IMR-90 (cell line): ENCODE data around the gene RFTN1. TPM values are rescaled to one million over a fixed set of nuclear protein-coding genes. Genes with fewer than 3 reads are reported as not detected.

Experiments used
- ATAC-seq: fragments of 200-7000 bp; cut with Tn5 transposase; 2 replicates; pipeline ENCODE4 v1.9.1; 2020; ENCODE audit warnings: low read depth, mild to moderate bottlenecking, moderate library complexity
- BruUV-seq: library from RNA; stranded (reverse); fragments of 400-500 nt; replicated peaks from 2 replicates; lab custom pipeline; 2021; lab: Mats Ljungman, UMichigan
- CTCF ChIA-PET: fragments of 300-600 bp; formaldehyde crosslinking; extraction: SDS; loops from one replicate; lab custom pipeline; 2021; ENCODE audit warnings: antibody characterized with exemption; lab: Yijun Ruan, JAX
- POLR2A ChIA-PET: fragments of 300-600 bp; sonication (Branson Sonifier 250); formaldehyde crosslinking; loops from one replicate; lab custom pipeline; 2022; ENCODE audit warnings: antibody characterized with exemption; ENCODE audit not compliant: unreplicated experiment; lab: Charles Lee
- DNase-seq: peaks from one replicate; pipeline ENCODE4 v3.0.0; 2013
- H2AFZ ChIP-seq: replicated peaks from 2 replicates; pipeline ENCODE3; 2013; ENCODE audit warnings: low read length, mild to moderate bottlenecking; ENCODE audit not compliant: poor library complexity
- H2AK5ac ChIP-seq: 2 replicates; pipeline ENCODE4 v1.6.1; 2013; ENCODE audit warnings: low read depth, low read length, inconsistent platforms
- H2AK9ac ChIP-seq: replicated peaks from 2 replicates; pipeline ENCODE3; 2013; ENCODE audit warnings: mild to moderate bottlenecking, low read depth, low read length, moderate library complexity; ENCODE audit not compliant: poor library complexity
- H2BK120ac ChIP-seq: 2 replicates; pipeline ENCODE4 v1.6.1; 2013; ENCODE audit warnings: low read depth, low read length, inconsistent platforms
- H2BK15ac ChIP-seq: 3 replicates; pipeline ENCODE4 v1.6.1; 2013; ENCODE audit warnings: low read depth, low read length, inconsistent platforms
- H2BK20ac ChIP-seq: 2 replicates; pipeline ENCODE4 v1.6.1; 2013; ENCODE audit warnings: low read depth, mild to moderate bottlenecking, inconsistent platforms, low read length, moderate library complexity
- H2BK5ac ChIP-seq: 2 replicates; pipeline ENCODE4 v1.6.1; 2013; ENCODE audit warnings: mild to moderate bottlenecking, low read depth, low read length, inconsistent platforms; ENCODE audit not compliant: poor library complexity, severe bottlenecking
- H3K14ac ChIP-seq: replicated peaks from 2 replicates; pipeline ENCODE4 v1.6.1; 2013; ENCODE audit warnings: low read depth, low read length, inconsistent platforms
- H3K18ac ChIP-seq: 2 replicates; pipeline ENCODE4 v1.6.1; 2013; ENCODE audit warnings: low read depth, low read length, control low read depth
- H3K23ac ChIP-seq: 2 replicates; pipeline ENCODE4 v1.6.1; 2013; ENCODE audit warnings: low read depth, low read length, inconsistent platforms
- H3K27ac ChIP-seq: 2 replicates; pipeline ENCODE4 v1.5.1; 2013; ENCODE audit warnings: mild to moderate bottlenecking, control low read depth, low read length; ENCODE audit not compliant: insufficient read depth
- H3K27me3 ChIP-seq: 2 replicates; pipeline ENCODE4 v1.6.1; 2013; ENCODE audit warnings: low read length; ENCODE audit not compliant: control insufficient read depth, insufficient read depth
- H3K36me3 ChIP-seq: 2 replicates; pipeline ENCODE4 v1.6.1; 2013; ENCODE audit warnings: low read length, mixed read lengths; ENCODE audit not compliant: control insufficient read depth, insufficient read depth
- H3K4ac ChIP-seq: 2 replicates; pipeline ENCODE4 v1.6.1; 2013; ENCODE audit warnings: low read depth, low read length, inconsistent platforms
- H3K4me1 ChIP-seq: 2 replicates; pipeline ENCODE4 v1.6.1; 2013; ENCODE audit warnings: low read length, mixed read lengths; ENCODE audit not compliant: control insufficient read depth, insufficient read depth
- H3K4me2 ChIP-seq: 2 replicates; pipeline ENCODE4 v1.6.1; 2013; ENCODE audit warnings: low read depth, mild to moderate bottlenecking, control low read depth, low read length, moderate library complexity
- H3K4me3 ChIP-seq: 2 replicates; pipeline ENCODE4 v1.5.1; 2013; ENCODE audit warnings: low read depth, mild to moderate bottlenecking, control low read depth, low read length, moderate library complexity; ENCODE audit not compliant: insufficient read depth
- H3K56ac ChIP-seq: 2 replicates; pipeline ENCODE4 v1.6.1; 2013; ENCODE audit warnings: low read length, inconsistent platforms; ENCODE audit not compliant: insufficient read depth; ENCODE audit errors: extremely low read depth
- H3K79me1 ChIP-seq, 2 experiments: 2 replicates each; pipeline ENCODE4 v1.6.1; 2013; ENCODE audit warnings: low read length in 2 of 2, inconsistent platforms in 1 of 2, low read depth in 1 of 2
- H3K9ac ChIP-seq: 2 replicates; pipeline ENCODE4 v1.6.1; 2013; ENCODE audit warnings: low read depth, low read length, control low read depth
- H3K9me1 ChIP-seq: 2 replicates; pipeline ENCODE4 v1.6.1; 2013; ENCODE audit warnings: low read length, inconsistent platforms; ENCODE audit not compliant: insufficient read depth
- H3K9me3 ChIP-seq: 2 replicates; pipeline ENCODE4 v1.6.1; 2013; ENCODE audit warnings: low read length; ENCODE audit not compliant: control insufficient read depth, insufficient read depth
- H4K20me1 ChIP-seq: 2 replicates; pipeline ENCODE4 v1.6.1; 2013; ENCODE audit warnings: low read length, inconsistent platforms; ENCODE audit not compliant: insufficient read depth
- H4K5ac ChIP-seq: 2 replicates; pipeline ENCODE4 v1.6.1; 2013; ENCODE audit warnings: mild to moderate bottlenecking, low read depth, low read length, control low read depth
- H4K8ac ChIP-seq, 2 experiments: 2 replicates each; pipeline ENCODE4 v1.6.1; 2013; ENCODE audit warnings: low read depth in 2 of 2, low read length in 2 of 2, control low read depth in 1 of 2, inconsistent platforms in 1 of 2
- H4K91ac ChIP-seq: 2 replicates; pipeline ENCODE4 v1.6.1; 2013; ENCODE audit warnings: low read depth, low read length, inconsistent platforms; ENCODE audit not compliant: insufficient read depth
- BHLHE40 ChIP-seq: fragments of 150-350 bp; IDR thresholded peaks from 2 replicates; pipeline ENCODE4 v1.6.1; 2016; ENCODE audit warnings: mild to moderate bottlenecking, low read depth, low read length
- FOS ChIP-seq: fragments of 150-350 bp; IDR thresholded peaks from 2 replicates; pipeline ENCODE4 v1.6.1; 2016; ENCODE audit warnings: low read depth, low read length
- NFE2L2 ChIP-seq: fragments of 150-350 bp; IDR thresholded peaks from 2 replicates; pipeline ENCODE4 v1.6.1; 2016; ENCODE audit warnings: low read depth, mild to moderate bottlenecking, low read length
- POLR2A ChIP-seq: IDR thresholded peaks from 2 replicates; pipeline ENCODE4 v1.6.1; 2012; ENCODE audit warnings: mild to moderate bottlenecking, low read depth, low read length
- RAD21 ChIP-seq: IDR thresholded peaks from 2 replicates; pipeline ENCODE4 v1.6.1; 2012; ENCODE audit warnings: low read length, improper control_type of control experiment
- RCOR1 ChIP-seq: IDR thresholded peaks from 2 replicates; pipeline ENCODE4 v1.6.1; 2012; ENCODE audit warnings: mild to moderate bottlenecking, low read length, improper control_type of control experiment; ENCODE audit not compliant: insufficient replicate concordance
- SMC3 ChIP-seq: fragments of 150-350 bp; IDR thresholded peaks from 2 replicates; pipeline ENCODE4 v1.6.1; 2016; ENCODE audit warnings: low read depth, mild to moderate bottlenecking, antibody characterized with exemption, low read length, moderate library complexity
- WGBS, 2 experiments: methylation state at CpG; one replicate each; pipeline versions ENCODE4 v1.1.5 to v1.1.7; 2013; ENCODE audit warnings: missing lambda C conversion rate in 2 of 2; ENCODE audit not compliant: insufficient read length in 1 of 2; ENCODE audit errors: extremely low coverage in 2 of 2; 5-methylcytosine and 5-hydroxymethylcytosine counted together
- dilution Hi-C: fragments of 300-500 bp; cut with HindIII; formaldehyde crosslinking; loops from one replicate; pipeline ENCODE4 v1.14.3; 2018; ENCODE audit warnings: low sequenced_read_pairs; ENCODE audit not compliant: unreplicated experiment
- in situ Hi-C: fragments of 300-500 bp; cut with MboI; formaldehyde crosslinking; loops from 3 replicates; pipeline ENCODE4 v1.14.3; 2019; ENCODE audit warnings: low sequenced_read_pairs, inconsistent platforms, mixed read lengths
- intact Hi-C: fragments of 100-400 bp; cut with micrococcal nuclease; formaldehyde crosslinking; loops from 2 replicates; pipeline ENCODE4 v1.10.0; 2022
- polyA plus RNA-seq, 3 experiments: library from polyadenylated mRNA; depleted of rRNA; stranded (reverse); fragments of >200 nt; gene quantifications; 2 replicates each; pipeline ENCODE4 v1.2.3, GENCODE V29; 2012; ENCODE audit warnings: low replicate concordance in 1 of 3
- total RNA-seq: library from RNA; depleted of rRNA; stranded (reverse); fragments of >200 nt; gene quantifications from 2 replicates; pipeline ENCODE4 v1.2.3, GENCODE V29; 2012
- TF ChIP-seq, protein P1 (sequence below): fragments of 150-350 bp; IDR thresholded peaks from 2 replicates; pipeline ENCODE4 v1.6.1; 2016; ENCODE audit warnings: low read depth, mild to moderate bottlenecking, low read length, moderate library complexity, borderline replicate concordance
- TF ChIP-seq, protein P2 (sequence below): conservative IDR thresholded peaks from 2 replicates; pipeline ENCODE4 v1.5.1; 2012; ENCODE audit warnings: mild to moderate bottlenecking, low read depth, low read length, improper control_type of control experiment

Gene RFTN1
- total and polyA plus RNA-seq, 2 of the 4 experiments (the other 2 are of a cell fraction) = 45.0 to 52.0 TPM

DNA sequence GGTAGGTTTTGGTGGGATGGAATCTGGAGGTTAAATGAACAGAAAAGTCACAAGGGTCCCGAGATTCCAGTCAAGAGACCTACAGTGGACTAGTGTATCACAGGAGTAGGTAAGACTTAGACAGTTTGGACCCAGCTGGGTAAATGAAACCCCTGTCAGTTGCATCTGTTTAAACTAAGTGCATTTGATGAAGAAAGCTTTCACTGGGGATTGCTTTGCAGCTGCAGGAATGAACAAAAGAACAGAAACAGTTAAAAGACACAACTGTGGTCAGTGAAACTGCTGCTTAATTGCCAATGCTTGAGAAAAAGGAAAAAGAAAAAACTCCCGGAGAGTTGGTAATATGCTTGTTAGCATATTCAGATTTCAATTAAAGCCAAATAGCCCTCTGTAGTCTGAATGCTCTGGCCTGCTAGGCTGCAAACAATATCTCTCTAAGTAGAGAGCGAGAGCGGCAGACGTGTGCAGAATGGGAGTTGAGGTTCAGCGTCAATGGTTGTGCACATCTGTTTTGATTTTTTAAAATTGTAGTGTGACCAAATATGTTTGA, 211.3 kb downstream of the RFTN1 start:
- Histone ChIP-seq H3K4me2 (no peak overlapping the region), H3K23ac (no peak overlapping the region), H4K20me1 (no peaks in the 10 kb centered on the region), H4K8ac (no peak overlapping the region), H3K36me3 (peaks cover 5% of the 10 kb centered on the region; the same call in 1 of the 2 replicates), H2AK9ac (no peak overlapping the region), H2AK5ac (no peak overlapping the region), H4K91ac (no peak overlapping the region), H3K14ac (no peak overlapping the region), H3K79me1 (0 out of 4 replicates have a peak, but pooled peaks cover 0 to under 1% of the 10 kb centered on the region in 2 experiments), H3K4me1 (0 out of 2 replicates have a peak, but pooled peaks cover 2% of the 10 kb centered on the region), H3K27ac (no peak overlapping the region), H2BK20ac (no peak overlapping the region), H2AFZ (no peak overlapping the region), H3K4ac (no peak overlapping the region), H3K56ac (no peak overlapping the region), H3K27me3 (no peaks in the 10 kb centered on the region), H2BK15ac (no peak overlapping the region), H3K18ac (no peak overlapping the region), H3K9me1 (peaks cover 7% of the 10 kb centered on the region), H2BK120ac (no peak overlapping the region), H4K5ac (no peak overlapping the region), H3K9ac (no peak overlapping the region), H2BK5ac (no peak overlapping the region), H3K9me3 (no peaks in the 10 kb centered on the region), H3K4me3 (no peak overlapping the region)
- POLR2A ChIA-PET = no interaction called here
- ATAC-seq = no peak
- in situ Hi-C loops = no loop called here
- 67% methylated on average over 1 of the region's 6 CpGs; no CpG with 5 or more reads in 1 of the 2 experiments for WGBS, 2 experiments
- dilution Hi-C loops = no loop called here
- BruUV-seq = no TSS peak
- TF ChIP-seq, protein P1, sequence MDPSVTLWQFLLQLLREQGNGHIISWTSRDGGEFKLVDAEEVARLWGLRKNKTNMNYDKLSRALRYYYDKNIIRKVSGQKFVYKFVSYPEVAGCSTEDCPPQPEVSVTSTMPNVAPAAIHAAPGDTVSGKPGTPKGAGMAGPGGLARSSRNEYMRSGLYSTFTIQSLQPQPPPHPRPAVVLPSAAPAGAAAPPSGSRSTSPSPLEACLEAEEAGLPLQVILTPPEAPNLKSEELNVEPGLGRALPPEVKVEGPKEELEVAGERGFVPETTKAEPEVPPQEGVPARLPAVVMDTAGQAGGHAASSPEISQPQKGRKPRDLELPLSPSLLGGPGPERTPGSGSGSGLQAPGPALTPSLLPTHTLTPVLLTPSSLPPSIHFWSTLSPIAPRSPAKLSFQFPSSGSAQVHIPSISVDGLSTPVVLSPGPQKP = no peak
- TF ChIP-seq POLR2A = no peak
- TF ChIP-seq RAD21 = no peak
- TF ChIP-seq, protein P2, sequence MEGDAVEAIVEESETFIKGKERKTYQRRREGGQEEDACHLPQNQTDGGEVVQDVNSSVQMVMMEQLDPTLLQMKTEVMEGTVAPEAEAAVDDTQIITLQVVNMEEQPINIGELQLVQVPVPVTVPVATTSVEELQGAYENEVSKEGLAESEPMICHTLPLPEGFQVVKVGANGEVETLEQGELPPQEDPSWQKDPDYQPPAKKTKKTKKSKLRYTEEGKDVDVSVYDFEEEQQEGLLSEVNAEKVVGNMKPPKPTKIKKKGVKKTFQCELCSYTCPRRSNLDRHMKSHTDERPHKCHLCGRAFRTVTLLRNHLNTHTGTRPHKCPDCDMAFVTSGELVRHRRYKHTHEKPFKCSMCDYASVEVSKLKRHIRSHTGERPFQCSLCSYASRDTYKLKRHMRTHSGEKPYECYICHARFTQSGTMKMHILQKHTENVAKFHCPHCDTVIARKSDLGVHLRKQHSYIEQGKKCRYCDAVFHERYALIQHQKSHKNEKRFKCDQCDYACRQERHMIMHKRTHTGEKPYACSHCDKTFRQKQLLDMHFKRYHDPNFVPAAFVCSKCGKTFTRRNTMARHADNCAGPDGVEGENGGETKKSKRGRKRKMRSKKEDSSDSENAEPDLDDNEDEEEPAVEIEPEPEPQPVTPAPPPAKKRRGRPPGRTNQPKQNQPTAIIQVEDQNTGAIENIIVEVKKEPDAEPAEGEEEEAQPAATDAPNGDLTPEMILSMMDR = no peak
- no peak for TF ChIP-seq FOS
- no peak for TF ChIP-seq BHLHE40
- TF ChIP-seq NFE2L2 = no peak
- TF ChIP-seq SMC3 = no peak
- TF ChIP-seq RCOR1 = no peak
- no peak for DNase-seq
- CTCF ChIA-PET = no interaction called here
- intact Hi-C loops = no loop called here
